T47D (cell line): Measurements from ENCODE around the gene C19orf25.
A peak's percentile ranks its signal among the peaks of the same experiment; 100 is the strongest.

ENCODE experiments used
- DNase-seq, 2 experiments: peaks; one replicate each; pipeline versions ENCODE4 v3.0.0 to v3.0.0-alpha.2; 2011 to 2012; ENCODE audit warnings: low read depth in 1 of 2, low spot score in 1 of 2
- JUND ChIP-seq: IDR thresholded peaks from 2 replicates; pipeline ENCODE4 v1.6.1; 2012; ENCODE audit warnings: low read depth
- in situ Hi-C: cut with HindIII; loops from 2 replicates; pipeline ENCODE4 v1.10.0; 2016; ENCODE audit warnings: low sequenced_read_pairs, low pct_unique_long_range_greater_than_20kb

The C19orf25 gene

GRCh38 chr19:1475751-1476437 lies 3.1 kb downstream of the C19orf25 start:
- DNase-seq = no peak
- in situ Hi-C loops = no loop called here
- TF ChIP-seq JUND = no peak

DNA sequence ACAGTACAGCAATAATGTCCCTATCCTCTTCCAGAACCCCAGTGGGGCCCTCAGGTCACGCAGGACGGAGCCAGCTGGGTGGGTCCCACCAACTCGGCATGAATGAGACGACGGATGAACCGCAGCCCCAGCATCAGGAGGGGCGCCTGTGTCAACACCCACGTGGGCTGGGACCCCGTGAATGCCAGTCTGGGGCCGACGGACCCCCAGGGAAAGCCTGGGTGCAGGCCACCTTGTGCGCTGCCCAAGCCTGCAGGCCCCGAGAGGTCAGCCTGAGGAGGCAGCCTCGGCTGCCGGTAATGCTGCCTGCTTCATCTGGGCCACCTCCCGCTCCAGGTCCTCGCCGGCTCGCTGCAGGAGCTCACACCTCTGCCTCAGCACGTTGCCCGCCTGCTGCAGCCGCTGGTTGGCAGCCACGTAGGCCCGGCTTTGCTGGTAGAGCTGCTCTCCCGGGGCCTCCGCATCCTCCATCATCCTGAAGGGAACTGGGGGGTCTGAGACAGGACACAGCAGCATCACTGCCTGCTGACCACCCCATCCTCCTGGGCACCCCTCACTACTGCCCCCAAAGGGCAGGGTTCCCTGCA lies 4.2 kb downstream of the C19orf25 start:
- no peak for TF ChIP-seq JUND
- in situ Hi-C loops = no loop called here
- DNase-seq = no peak

GRCh38 chr19:1474011-1474764 lies 4.8 kb downstream of the C19orf25 start:
- no peak for TF ChIP-seq JUND
- no peak for DNase-seq
- in situ Hi-C loops = no loop called here

GRCh38 chr19:1473085-1473851 lies 5.7 kb downstream of the C19orf25 start:
- TF ChIP-seq JUND = no peak
- in situ Hi-C loops = no loop called here
- no peak for DNase-seq

DNA sequence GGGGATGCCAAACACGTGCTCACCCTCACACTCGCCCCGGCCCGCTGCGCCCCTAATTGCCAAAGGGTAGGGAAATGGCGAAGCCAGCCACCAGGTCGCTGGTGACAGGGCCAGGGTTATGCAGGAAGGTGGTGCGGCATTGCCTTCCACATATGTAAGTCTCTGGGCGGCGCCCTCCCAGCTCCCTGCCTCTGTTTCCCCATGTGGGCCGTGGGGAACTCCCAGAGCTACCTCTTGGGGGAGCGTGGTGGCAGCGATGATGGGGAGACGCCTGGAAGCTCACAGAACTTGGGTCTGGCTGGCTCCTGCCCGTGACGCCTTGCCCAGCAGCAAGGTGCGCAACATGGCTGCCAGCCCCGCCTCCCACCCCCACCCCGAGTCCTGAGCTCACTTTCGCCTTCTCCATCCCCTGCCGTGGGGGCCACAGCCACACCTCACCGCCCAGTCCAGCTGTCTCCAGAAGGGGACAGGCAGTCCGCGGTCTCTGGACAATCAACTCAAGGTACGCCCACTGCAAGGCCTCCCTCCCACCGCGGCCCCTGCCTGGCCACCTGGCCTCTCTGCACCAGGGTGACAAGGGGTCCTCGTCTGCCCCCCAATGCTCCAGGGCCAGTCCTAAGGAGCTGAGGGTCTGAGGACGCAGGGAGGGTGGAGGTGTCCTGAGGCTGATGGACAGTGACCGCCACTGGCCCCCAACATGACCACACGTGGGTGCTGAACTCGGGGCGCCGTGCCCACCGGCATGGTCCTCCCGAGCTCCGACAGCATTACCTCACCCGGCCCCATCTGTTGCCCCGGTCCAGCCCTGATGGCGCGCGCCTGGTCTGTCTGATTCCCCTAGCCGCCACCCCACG lies 6.6 kb downstream of the C19orf25 start:
- in situ Hi-C loops = no loop called here
- no peak for DNase-seq
- TF ChIP-seq JUND = no peak

DNA sequence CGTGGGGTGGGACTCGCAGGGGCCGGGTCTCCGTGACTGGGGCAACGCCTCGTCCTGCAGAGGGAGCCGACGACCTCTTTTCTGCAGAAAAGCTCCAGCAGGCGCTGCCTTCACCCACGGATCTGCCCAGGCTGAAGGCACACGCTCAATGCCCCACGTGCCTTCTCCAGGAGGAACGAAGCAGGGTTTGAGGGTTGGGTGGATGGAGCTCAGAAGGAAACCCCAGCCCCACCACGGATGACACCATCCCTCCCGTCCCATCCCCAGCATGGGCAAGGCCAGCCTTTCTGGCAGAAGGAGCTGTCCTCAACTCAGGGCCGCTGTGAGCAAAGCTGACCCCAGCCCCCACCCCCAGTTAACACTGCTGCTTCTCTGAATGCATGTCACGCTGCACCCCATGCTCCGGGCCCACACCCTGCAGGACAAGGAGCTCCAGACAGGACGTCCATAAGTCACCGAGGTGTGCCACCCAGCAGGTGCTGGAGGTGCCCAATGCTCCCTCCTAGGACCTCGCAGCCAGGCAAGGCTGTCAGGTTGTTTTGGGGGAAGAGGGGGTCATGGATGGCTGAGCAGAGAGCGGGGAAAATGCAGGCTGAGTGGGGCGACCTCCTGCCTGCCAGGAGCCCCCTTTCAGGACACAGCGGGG lies 7.4 kb downstream of the C19orf25 start:
- DNase-seq = peak; percentile 43 to 46
- no peak for TF ChIP-seq JUND
- in situ Hi-C loops = no loop called here

GRCh38 chr19:1471010-1471514 lies 8.0 kb downstream of the C19orf25 start:
- in situ Hi-C loops = no loop called here
- TF ChIP-seq JUND = no peak
- DNase-seq = peak; percentile 50 to 70

DNA sequence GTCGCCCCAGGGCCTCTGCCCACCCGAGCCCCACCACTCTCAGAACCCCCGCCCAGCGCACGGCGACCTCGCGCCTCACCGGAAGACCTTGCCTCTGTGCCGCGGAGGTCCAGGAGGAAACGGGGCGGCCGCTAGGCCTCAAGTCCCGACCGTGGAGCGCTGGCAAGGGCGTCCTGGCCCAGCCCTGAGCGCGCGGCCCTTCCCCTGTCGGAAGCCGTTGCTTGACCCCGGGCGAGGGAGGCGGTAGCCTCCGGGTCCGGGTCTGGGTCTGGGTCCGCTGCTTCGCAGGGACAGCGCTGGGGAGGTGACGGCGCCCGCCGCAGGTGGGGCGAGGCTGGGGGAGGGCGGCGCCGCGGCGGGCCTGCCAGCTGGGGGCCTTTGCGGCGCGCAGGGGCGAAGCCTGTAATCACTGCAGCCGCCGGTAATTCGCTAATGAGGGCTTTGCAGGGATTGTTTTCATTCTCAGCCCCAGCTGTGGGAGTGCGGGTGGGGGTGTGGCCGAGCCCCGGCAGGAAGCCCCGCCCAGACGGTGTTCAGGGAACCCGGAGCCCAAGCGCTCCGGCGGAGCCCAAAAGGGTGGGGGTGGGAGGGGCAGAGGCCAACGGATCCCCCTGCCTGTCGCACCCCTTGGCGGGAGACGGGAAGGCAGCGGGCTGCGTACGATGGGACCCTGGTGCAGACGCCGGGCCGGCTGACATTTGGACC lies 8.6 kb downstream of the C19orf25 start:
- DNase-seq = peak; percentile 55 to 88
- in situ Hi-C loops = no loop called here
- no peak for TF ChIP-seq JUND

DNA sequence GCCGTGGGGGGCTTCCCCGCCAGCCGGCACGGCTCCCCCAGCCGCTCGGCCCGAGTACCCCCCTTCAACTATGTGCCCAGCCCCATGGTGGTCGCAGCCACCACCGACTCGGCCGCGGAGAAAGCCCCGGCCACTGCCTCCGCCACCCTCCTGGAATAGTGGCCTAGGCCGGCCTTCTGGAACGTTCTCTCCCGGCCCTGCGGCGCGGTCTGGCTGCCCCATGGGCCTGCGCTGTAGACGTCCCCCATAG lies 9.0 kb downstream of the C19orf25 start:
- in situ Hi-C loops = no loop called here
- no peak for TF ChIP-seq JUND
- DNase-seq = no peak

- no peak for TF ChIP-seq JUND
- in situ Hi-C loops = no loop called here
- DNase-seq = peak; percentile 57 to 71
These were observed 9.6 kb downstream of the C19orf25 start for GRCh38 chr19:1469255-1470054.

- in situ Hi-C loops = no loop called here
- peak; percentile 58 to 75 for DNase-seq
- no peak for TF ChIP-seq JUND
These were observed 10.2 kb downstream of the C19orf25 start for GRCh38 chr19:1468821-1469254.
